HEK293T (cell line): ENCODE results near the gene TTLL6.

Experiments used
- FOXK2 ChIP-seq: fragments of 450-650 bp; IDR thresholded peaks from 2 replicates; pipeline ENCODE4 v1.6.1; 2016; ENCODE audit warnings: mild to moderate bottlenecking
- SP1 ChIP-seq: fragments of 450-650 bp; IDR thresholded peaks from 2 replicates; pipeline ENCODE4 v1.6.1; 2017
- SUZ12 ChIP-seq: fragments of 450-650 bp; IDR thresholded peaks from 2 replicates; pipeline ENCODE4 v1.6.1; 2016; ENCODE audit warnings: mild to moderate bottlenecking

GRCh38 chr17:48830840-48831548 lies 14.0 kb upstream of the TTLL6 start, which contains the start of gene CALCOCO2:
- TF ChIP-seq SUZ12 (no peak), SP1 (no peak), FOXK2 (no peak)
